K562 (cell line): Measurements from ENCODE around the gene MEF2B. TPM values are rescaled to one million over a fixed set of nuclear protein-coding genes. Genes with fewer than 3 reads are reported as not detected.

Source experiments
- ATAC-seq: fragments of 200-7000 bp; cut with Tn5 transposase; 3 replicates; pipeline ENCODE4 v1.9.1; 2020; ENCODE audit warnings: moderate library complexity
- BruUV-seq: library from RNA; stranded (reverse); fragments of 400-500 nt; replicated peaks from 2 replicates; lab custom pipeline; 2021; lab: Mats Ljungman, UMichigan
- CTCF ChIA-PET: fragments of 300-600 bp; formaldehyde crosslinking; extraction: SDS; loops from one replicate; lab custom pipeline; 2021; ENCODE audit warnings: low intra/inter-chr PET ratio; lab: Yijun Ruan, JAX
- POLR2A ChIA-PET: fragments of 300-600, 350-650 bp; sonication (Branson Sonifier 250); formaldehyde crosslinking; extraction: SDS; loops from one replicate; lab custom pipeline; 2021; ENCODE audit warnings: antibody characterized with exemption, inconsistent platforms; lab: Yijun Ruan, JAX
- DNase-seq, 4 experiments: peaks; one replicate each; pipeline versions ENCODE4 v3.0.0 to v3.0.0-alpha.2; 2011 to 2018; ENCODE audit warnings: low spot score in 3 of 4, mixed read lengths in 3 of 4; ENCODE audit errors: extremely low read depth in 1 of 4
- FAIRE-seq: peaks from 2 replicates; lab custom pipeline; 2011; peaks lifted over from hg19 to GRCh38; lab: Jason Lieb, UNC
- H2AFZ ChIP-seq: 2 replicates; pipeline ENCODE4 v1.6.0; 2011; ENCODE audit warnings: low read depth, low read length, control low read depth, inconsistent platforms
- H3K27ac ChIP-seq: fragments of 200-600 bp; 3 replicates; pipeline ENCODE4 v1.8.0; 2011; ENCODE audit warnings: low read depth, mild to moderate bottlenecking, control low read depth, inconsistent platforms, low read length, moderate library complexity, mixed read lengths; ENCODE audit errors: extremely low read depth
- H3K27me3 ChIP-seq, 2 experiments: fragments of 300-600 bp in 1 of 2; 2 replicates in 1 of 2; 3 replicates in 1 of 2; pipeline versions ENCODE4 v1.6.0 to v1.8.0; 2011; ENCODE audit warnings: inconsistent platforms in 2 of 2, low read length in 2 of 2, mild to moderate bottlenecking in 1 of 2, mixed read lengths in 1 of 2, moderate library complexity in 1 of 2; ENCODE audit not compliant: control insufficient read depth in 2 of 2, insufficient read depth in 2 of 2
- H3K36me3 ChIP-seq: fragments of 300-600 bp; 3 replicates; pipeline ENCODE4 v1.8.0; 2011; ENCODE audit warnings: mild to moderate bottlenecking, low read length, inconsistent platforms; ENCODE audit not compliant: control insufficient read depth, insufficient read depth
- H3K4me1 ChIP-seq, 2 experiments: fragments of 200-600 bp in 1 of 2; replicated peaks in 1 of 2; 2 replicates in 1 of 2; 3 replicates in 1 of 2; pipeline versions ENCODE4 v1.5.1 to v1.8.0; 2011; ENCODE audit warnings: inconsistent platforms in 2 of 2, low read length in 2 of 2, mild to moderate bottlenecking in 1 of 2, mixed read lengths in 1 of 2, moderate library complexity in 1 of 2; ENCODE audit not compliant: control insufficient read depth in 2 of 2, insufficient read depth in 2 of 2
- H3K4me2 ChIP-seq: 2 replicates; pipeline ENCODE4 v1.6.1; 2011; ENCODE audit warnings: low read length, control low read depth, inconsistent platforms, mixed read lengths; ENCODE audit not compliant: insufficient read depth
- H3K4me3 ChIP-seq: fragments of 200-600 bp; sonication (generic), shearing (Covaris generic); 2 replicates; pipeline ENCODE4 v1.5.1; 2016; ENCODE audit warnings: control low read depth, inconsistent platforms
- H3K79me2 ChIP-seq: fragments of 200-600 bp; 3 replicates; pipeline ENCODE4 v1.8.0; 2011; ENCODE audit warnings: low read length, inconsistent platforms; ENCODE audit not compliant: control insufficient read depth, insufficient read depth
- H3K9ac ChIP-seq, 2 experiments: 2 replicates each; pipeline versions ENCODE4 v1.6.0 to v1.6.1; 2011; ENCODE audit warnings: low read depth in 2 of 2, low read length in 2 of 2, control low read depth in 1 of 2, inconsistent platforms in 1 of 2, mild to moderate bottlenecking in 1 of 2, mixed read lengths in 1 of 2; ENCODE audit not compliant: insufficient read depth in 1 of 2
- H3K9me1 ChIP-seq: one replicate; pipeline ENCODE4 v1.6.0; 2011; ENCODE audit warnings: inconsistent platforms, mild to moderate bottlenecking, low read length, moderate library complexity; ENCODE audit not compliant: control insufficient read depth, insufficient read depth
- H3K9me3 ChIP-seq: replicated peaks from 2 replicates; pipeline ENCODE4 v1.5.1; 2011; ENCODE audit warnings: low read depth, low read length, inconsistent platforms; ENCODE audit not compliant: control insufficient read depth, insufficient read depth
- H4K20me1 ChIP-seq: replicated peaks from 2 replicates; pipeline ENCODE4 v1.6.1; 2011; ENCODE audit warnings: low read length, inconsistent platforms, mixed read lengths; ENCODE audit not compliant: control insufficient read depth, insufficient read depth
- ASH1L ChIP-seq: fragments of 450-650 bp; IDR thresholded peaks from 2 replicates; pipeline ENCODE4 v1.6.1; 2018; ENCODE audit warnings: borderline replicate concordance, mild to moderate bottlenecking, low read depth; ENCODE audit not compliant: partially characterized antibody
- HNRNPK ChIP-seq: fragments of 200-400 bp; formaldehyde crosslinking; IDR thresholded peaks from one replicate; pipeline ENCODE4 v1.6.1; 2018; ENCODE audit warnings: mild to moderate bottlenecking, low read depth, low read length; ENCODE audit not compliant: poor library complexity, severe bottlenecking
- MEF2A ChIP-seq: IDR thresholded peaks from 2 replicates; pipeline ENCODE4 v1.6.1; 2011; ENCODE audit warnings: low read depth, mild to moderate bottlenecking, low read length, moderate library complexity; ENCODE audit not compliant: control insufficient read depth
- POLR2G ChIP-seq: fragments of 200-400 bp; formaldehyde crosslinking; IDR thresholded peaks from 2 replicates; pipeline ENCODE4 v1.6.1; 2017; ENCODE audit warnings: low read depth, mild to moderate bottlenecking, antibody characterized with exemption, low read length, moderate library complexity
- RAD21 ChIP-seq, 2 experiments: fragments of 250-450 bp in 1 of 2; fragments of 450-650 bp in 1 of 2; sonication (Bioruptor Pico) in 1 of 2; formaldehyde crosslinking in 1 of 2; IDR thresholded peaks in 1 of 2; conservative IDR thresholded peaks in 1 of 2; 2 replicates each; pipeline versions ENCODE4 v1.4.0 to v1.8.0; 2020 to 2022; ENCODE audit warnings: mild to moderate bottlenecking in 2 of 2, moderate library complexity in 1 of 2
- ZFP36 ChIP-seq: fragments of 150-350 bp; IDR thresholded peaks from 2 replicates; pipeline ENCODE4 v1.6.1; 2018; ENCODE audit warnings: low read length, low read depth; ENCODE audit not compliant: partially characterized antibody
- ZNF717 ChIP-seq: fragments of 250-450 bp; sonication (Bioruptor Pico); IDR thresholded peaks from 2 replicates; pipeline ENCODE4 v1.5.0; 2021
- WGBS: fragments of 100-300 bp; shearing (Covaris generic); methylation state at CpG from one replicate; pipeline ENCODE4 v1.1.6; 2016; ENCODE audit warnings: low coverage, mixed read lengths; ENCODE audit not compliant: insufficient coverage; ENCODE audit errors: missing lambda C conversion rate; 5-methylcytosine and 5-hydroxymethylcytosine counted together
- in situ Hi-C: fragments of 300-500 bp; cut with MboI; formaldehyde crosslinking; loops from 4 replicates; pipeline ENCODE4 v1.15.0; 2018; ENCODE audit warnings: inconsistent platforms, mixed read lengths
- intact Hi-C: fragments of 100-400 bp; cut with micrococcal nuclease; formaldehyde crosslinking; loops from 2 replicates; pipeline ENCODE4 v1.14.2; 2022
- polyA plus RNA-seq, 8 experiments: library from polyadenylated mRNA; depleted of rRNA in 4 of 8; stranded (reverse) in 5 of 8; unstranded in 3 of 8; fragments of >200 nt; fragmentation: Nextera tagmentation in 2 of 8; fragmentation: Illumina TruSeq in 1 of 8; extraction: Ambion mirVana in 2 of 8; extraction: Trizol in 1 of 8; gene quantifications; 2 replicates each; pipeline versions ENCODE4 v1.2.1 to v1.2.3, GENCODE V29; 2011 to 2014; ENCODE audit warnings: inconsistent platforms in 1 of 8, missing spikeins in 1 of 8
- total RNA-seq, 7 experiments: library from RNA; depleted of rRNA in 6 of 7; stranded (reverse); fragments of >200 nt in 6 of 7; fragmentation: Illumina TruSeq in 2 of 7; extraction: Trizol in 2 of 7; gene quantifications; 2 replicates each; pipeline versions ENCODE4 v1.2.1 to v1.2.3, GENCODE V29; 2011 to 2021; ENCODE audit warnings: low replicate concordance in 1 of 7

The MEF2B gene
- total and polyA plus RNA-seq, 9 of the 15 experiments (the other 6 are each of a cell fraction or from before 2014, with no cell fraction given): 0.14 to 1.9 (median 0.71) TPM; not detected in 3

- Histone ChIP-seq H3K9me3 (no peaks in the 10 kb centered on the region), H2AFZ (no peak overlapping the region), H3K36me3 (peaks cover 47% of the 10 kb centered on the region; the same call in 2 of the 3 replicates), H3K4me3 (no peak overlapping the region), H3K9ac (no peak overlapping the region), H3K79me2 (no peaks in the 10 kb centered on the region), H3K27me3 (no peaks in the 10 kb centered on the region), H4K20me1 (no peaks in the 10 kb centered on the region), H3K4me1 (peaks cover 0 to 21% of the 10 kb centered on the region in 2 experiments; a peak in 2 of 5 replicates), H3K27ac (no peak overlapping the region), H3K4me2 (no peak overlapping the region), H3K9me1 (peaks cover 4% of the 10 kb centered on the region)
- intact Hi-C loops: no loop called here
- in situ Hi-C loops: no loop called here
- DNase-seq: no peak
- BruUV-seq: TSS peak; percentile 27
- no peak for ATAC-seq
- CTCF ChIA-PET: no interaction called here
- TF ChIP-seq MEF2A (no peak), POLR2G (peak; percentile 40; the same call in 1 of the 2 replicates)
- POLR2A ChIA-PET: interaction anchor here (0.6 to 1.5 kb wide), 3 partner anchors 10 to 34 kb away, joined by 3 to 7 read pairs (median 5); no protein-coding TSS in a partner anchor
- FAIRE-seq: no peak
- 87% methylated on average over 22 of the region's 24 CpGs for WGBS
Measured at GRCh38 chr19:19096641-19097627, 73.1 kb downstream of the MEF2B start.

GRCh38 chr19:19095691-19096090 is 74.4 kb downstream of the MEF2B start:
- intact Hi-C loops (no loop called here), in situ Hi-C loops (no loop called here)
- H2AFZ ChIP-seq: no peak overlapping the region
- no peaks in the 10 kb centered on the region for H4K20me1 ChIP-seq
- CTCF ChIA-PET: no interaction called here
- no TSS peak for BruUV-seq
- H3K4me3 ChIP-seq: no peak overlapping the region
- no peaks in the 10 kb centered on the region for H3K79me2 ChIP-seq
- no peaks in the 10 kb centered on the region for H3K27me3 ChIP-seq
- WGBS: 93% methylated on average over 11 of the region's 11 CpGs
- no peak for ATAC-seq
- H3K4me1 ChIP-seq: peaks cover 0 to 12% of the 10 kb centered on the region in 2 experiments; a peak in 2 of 5 replicates
- no peaks in the 10 kb centered on the region for H3K9me3 ChIP-seq
- peaks cover 4% of the 10 kb centered on the region for H3K9me1 ChIP-seq
- H3K36me3 ChIP-seq: peaks cover 40% of the 10 kb centered on the region; the same call in 2 of the 3 replicates
- FAIRE-seq: no peak
- H3K27ac ChIP-seq: no peak overlapping the region
- H3K4me2 ChIP-seq: no peak overlapping the region
- POLR2A ChIA-PET: no interaction called here
- H3K9ac ChIP-seq: no peak overlapping the region
- DNase-seq: no peak
- peak; percentile 32 for TF ChIP-seq ZFP36
- no peak for TF ChIP-seq HNRNPK
- TF ChIP-seq RAD21 (CRISPR knock-in tag; conservative IDR thresholded peaks at IDR 0.05 in 1 of 2, IDR thresholded peaks at IDR 0.05 in 1 of 2): no peak
- TF ChIP-seq ZNF717 (CRISPR knock-in tag): no peak
- TF ChIP-seq ASH1L: no peak
